ENCODE measurements around the gene TEX26.

TEX26 gene

DNA sequence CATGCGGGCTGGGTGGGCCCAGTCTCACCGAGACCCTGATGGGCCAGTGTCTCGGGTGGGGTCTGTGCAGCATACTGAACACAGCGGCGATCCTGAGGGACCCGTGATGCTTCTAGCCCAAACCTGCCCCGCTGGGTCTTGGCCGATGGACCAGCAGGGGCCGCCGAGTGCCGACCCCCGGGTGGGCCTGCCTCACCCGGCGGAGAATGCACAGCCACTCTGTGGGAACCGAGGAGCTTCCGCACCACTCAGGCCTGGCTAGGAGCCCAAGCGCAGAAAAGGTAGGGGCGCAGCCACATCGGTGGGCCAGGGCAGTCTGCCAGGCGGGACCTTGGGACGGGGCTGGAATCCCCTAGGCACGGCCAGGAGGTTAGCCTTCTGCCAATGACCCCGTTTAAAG lies 72.6 kb downstream of the TEX26 start:
- Histone ChIP-seq H2AFZ (ENCODE audit: low read depth) (no peak overlapping the region), H3K4me3 (IDR thresholded peaks at IDR 0.05; ENCODE audit: insufficient read depth, low read depth, low read length) (no peak overlapping the region), H3K4me1 (ENCODE audit: low read depth, poor library complexity, severe bottlenecking) (no peaks in the 10 kb centered on the region), H3K9ac (no peak overlapping the region), H3K79me2 (ENCODE audit: insufficient read depth, low read depth) (no peaks in the 10 kb centered on the region), H3K27ac (no peak overlapping the region), H4K20me1 (ENCODE audit: insufficient read depth) (no peaks in the 10 kb centered on the region), H3K27me3 (ENCODE audit: insufficient read depth, low read depth) (no peaks in the 10 kb centered on the region), H3K4me2 (no peak overlapping the region), H3K36me3 (ENCODE audit: insufficient read depth) (no peaks in the 10 kb centered on the region)
- TF ChIP-seq, protein P1, sequence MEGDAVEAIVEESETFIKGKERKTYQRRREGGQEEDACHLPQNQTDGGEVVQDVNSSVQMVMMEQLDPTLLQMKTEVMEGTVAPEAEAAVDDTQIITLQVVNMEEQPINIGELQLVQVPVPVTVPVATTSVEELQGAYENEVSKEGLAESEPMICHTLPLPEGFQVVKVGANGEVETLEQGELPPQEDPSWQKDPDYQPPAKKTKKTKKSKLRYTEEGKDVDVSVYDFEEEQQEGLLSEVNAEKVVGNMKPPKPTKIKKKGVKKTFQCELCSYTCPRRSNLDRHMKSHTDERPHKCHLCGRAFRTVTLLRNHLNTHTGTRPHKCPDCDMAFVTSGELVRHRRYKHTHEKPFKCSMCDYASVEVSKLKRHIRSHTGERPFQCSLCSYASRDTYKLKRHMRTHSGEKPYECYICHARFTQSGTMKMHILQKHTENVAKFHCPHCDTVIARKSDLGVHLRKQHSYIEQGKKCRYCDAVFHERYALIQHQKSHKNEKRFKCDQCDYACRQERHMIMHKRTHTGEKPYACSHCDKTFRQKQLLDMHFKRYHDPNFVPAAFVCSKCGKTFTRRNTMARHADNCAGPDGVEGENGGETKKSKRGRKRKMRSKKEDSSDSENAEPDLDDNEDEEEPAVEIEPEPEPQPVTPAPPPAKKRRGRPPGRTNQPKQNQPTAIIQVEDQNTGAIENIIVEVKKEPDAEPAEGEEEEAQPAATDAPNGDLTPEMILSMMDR (conservative IDR thresholded peaks at IDR 0.05; ENCODE audit: low read depth, low read length) = no peak

GRCh38 chr13:31007417-31007816 lies 75.0 kb downstream of the TEX26 start:
- H3K36me3 ChIP-seq (ENCODE audit: insufficient read depth) = no peaks in the 10 kb centered on the region

DNA sequence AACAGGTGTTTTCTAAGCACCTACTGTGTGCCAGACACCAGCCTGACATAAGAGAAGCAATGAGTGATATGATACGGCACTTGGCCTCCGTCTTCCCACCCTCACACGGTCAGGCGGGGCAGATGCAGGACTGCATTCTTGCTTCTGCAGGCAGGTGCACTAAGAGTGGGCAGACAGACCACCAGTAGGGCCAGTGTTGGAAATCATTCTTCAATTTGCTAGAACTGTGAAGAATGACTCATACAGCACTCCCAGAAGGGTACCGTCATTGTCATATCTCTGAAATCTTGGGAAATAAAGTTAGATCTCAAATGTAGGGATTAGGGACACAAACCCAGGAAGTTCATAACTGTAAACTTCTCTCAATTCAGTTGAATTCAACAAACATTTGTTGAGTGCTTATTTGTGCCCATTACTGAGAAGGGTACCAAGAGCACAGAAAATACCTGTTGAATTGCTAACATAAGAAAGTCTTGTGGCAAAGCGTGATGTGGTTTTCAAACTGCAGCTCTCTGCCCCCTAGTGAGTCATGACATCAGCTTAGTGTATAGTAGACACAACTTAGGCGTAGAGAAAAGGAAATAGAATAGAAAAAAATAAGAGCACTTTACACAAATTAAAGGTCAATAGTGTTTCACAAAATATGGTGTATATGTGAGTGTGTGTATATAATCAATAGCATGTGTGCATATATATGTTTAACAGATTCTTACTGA lies 76.1 kb downstream of the TEX26 start:
- Histone ChIP-seq H3K4me3 (IDR thresholded peaks at IDR 0.05; ENCODE audit: insufficient read depth, low read depth, low read length) (no peak overlapping the region), H3K9ac (no peak overlapping the region), H3K36me3 (ENCODE audit: insufficient read depth) (no peaks in the 10 kb centered on the region), H4K20me1 (ENCODE audit: insufficient read depth) (no peaks in the 10 kb centered on the region), H3K79me2 (ENCODE audit: insufficient read depth, low read depth) (no peaks in the 10 kb centered on the region), H3K27me3 (ENCODE audit: insufficient read depth, low read depth) (no peaks in the 10 kb centered on the region), H3K4me1 (ENCODE audit: low read depth, poor library complexity, severe bottlenecking) (no peaks in the 10 kb centered on the region), H2AFZ (ENCODE audit: low read depth) (no peak overlapping the region), H3K4me2 (no peak overlapping the region), H3K27ac (no peak overlapping the region)
- TF ChIP-seq, protein P1 (conservative IDR thresholded peaks at IDR 0.05; ENCODE audit: low read depth, low read length) = no peak

More at GRCh38 chr13:31007417-31007816, 75.0 kb downstream of the TEX26 start:
- Histone ChIP-seq H3K9ac (no peak overlapping the region), H3K27me3 (ENCODE audit: insufficient read depth, low read depth) (no peaks in the 10 kb centered on the region), H3K4me1 (ENCODE audit: low read depth, poor library complexity, severe bottlenecking) (no peaks in the 10 kb centered on the region), H3K79me2 (ENCODE audit: insufficient read depth, low read depth) (no peaks in the 10 kb centered on the region), H3K4me2 (no peak overlapping the region), H2AFZ (ENCODE audit: low read depth) (no peak overlapping the region), H3K27ac (no peak overlapping the region), H3K4me3 (IDR thresholded peaks at IDR 0.05; ENCODE audit: insufficient read depth, low read depth, low read length) (no peak overlapping the region), H4K20me1 (ENCODE audit: insufficient read depth) (no peaks in the 10 kb centered on the region)
- TF ChIP-seq, protein P1 (conservative IDR thresholded peaks at IDR 0.05; ENCODE audit: low read depth, low read length) = no peak

DNA sequence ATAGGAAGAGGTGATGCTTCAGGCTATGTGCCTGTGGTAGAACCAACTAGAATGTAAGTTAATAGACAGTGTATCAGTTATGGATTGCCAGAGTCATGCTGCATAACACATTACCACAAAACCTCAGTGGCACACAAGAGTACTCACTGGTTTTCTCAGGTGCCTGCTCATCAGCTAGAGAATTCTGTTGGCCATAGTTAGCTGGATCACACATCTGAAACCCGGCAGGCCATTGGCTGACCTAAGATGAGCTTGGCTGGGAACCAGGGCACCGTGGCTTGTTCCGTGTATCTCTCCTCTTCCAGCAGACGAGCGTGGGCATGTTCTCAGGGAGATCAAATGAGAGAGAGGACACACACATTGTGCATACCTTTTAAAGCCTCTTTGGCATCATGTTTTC lies 76.7 kb downstream of the TEX26 start:
- TF ChIP-seq, protein P1 (conservative IDR thresholded peaks at IDR 0.05; ENCODE audit: low read depth, low read length) = no peak
- Histone ChIP-seq H3K79me2 (ENCODE audit: insufficient read depth, low read depth) (no peaks in the 10 kb centered on the region), H3K9ac (no peak overlapping the region), H2AFZ (ENCODE audit: low read depth) (no peak overlapping the region), H3K27ac (no peak overlapping the region), H4K20me1 (ENCODE audit: insufficient read depth) (no peaks in the 10 kb centered on the region), H3K4me2 (no peak overlapping the region), H3K27me3 (ENCODE audit: insufficient read depth, low read depth) (no peaks in the 10 kb centered on the region), H3K4me3 (IDR thresholded peaks at IDR 0.05; ENCODE audit: insufficient read depth, low read depth, low read length) (no peak overlapping the region), H3K36me3 (ENCODE audit: insufficient read depth) (no peaks in the 10 kb centered on the region), H3K4me1 (ENCODE audit: low read depth, poor library complexity, severe bottlenecking) (no peaks in the 10 kb centered on the region)

Measured in KMS-11 (cell line).